Left ventricle myocardium superior (tissue), 1 donor: ENCODE data around the gene HOMER3. TPM values are rescaled to one million over a fixed set of nuclear protein-coding genes. Genes with fewer than 3 reads are reported as not detected.
"Not testable (repeated sequence)": the region's sequence is repeated elsewhere in the genome, so short reads cannot be mapped to it uniquely, and the experiment has no call there.

Experiments
- ATAC-seq: fragments of 200-7000 bp; cut with Tn5 transposase; one replicate; pipeline ENCODE4 v1.9.1; 2020; ENCODE audit warnings: mild to moderate bottlenecking, moderate library complexity
- DNase-seq: peaks from one replicate; pipeline ENCODE4 v3.0.0-alpha.2; 2020
- intact Hi-C: fragments of 100-400 bp; cut with micrococcal nuclease; formaldehyde crosslinking; loops from one replicate; pipeline ENCODE4 v1.11.0; 2022
- total RNA-seq: library from RNA; stranded (reverse); fragmentation: NEBNext Ultra II Directional; extraction: Animal tissue kit (Norgen Biotek cat#: 25700); gene quantifications from one replicate; pipeline ENCODE4 v1.2.1, GENCODE V29; 2021
- donor health status: DM: no; HTN: yes; CAD: no; lungs with severe emphysema.

The HOMER3 gene
- total RNA-seq, 1 donor from 2014 or later: 10.4 TPM

- intact Hi-C loops: no loop called here
- DNase-seq (no peak), ATAC-seq (no peak)
Observed at GRCh38 chr19:18960370-18960769, 19.4 kb upstream of the HOMER3 start.

GRCh38 chr19:18955042-18955441 lies 14.0 kb upstream of the HOMER3 start:
- DNase-seq: no peak
- ATAC-seq: no peak

GRCh38 chr19:18954094-18954493 lies 13.1 kb upstream of the HOMER3 start:
- no peak for ATAC-seq
- DNase-seq: no peak
- intact Hi-C loops: no loop called here

More at GRCh38 chr19:18955042-18955441, 14.0 kb upstream of the HOMER3 start:
- intact Hi-C loops: no loop called here

DNA sequence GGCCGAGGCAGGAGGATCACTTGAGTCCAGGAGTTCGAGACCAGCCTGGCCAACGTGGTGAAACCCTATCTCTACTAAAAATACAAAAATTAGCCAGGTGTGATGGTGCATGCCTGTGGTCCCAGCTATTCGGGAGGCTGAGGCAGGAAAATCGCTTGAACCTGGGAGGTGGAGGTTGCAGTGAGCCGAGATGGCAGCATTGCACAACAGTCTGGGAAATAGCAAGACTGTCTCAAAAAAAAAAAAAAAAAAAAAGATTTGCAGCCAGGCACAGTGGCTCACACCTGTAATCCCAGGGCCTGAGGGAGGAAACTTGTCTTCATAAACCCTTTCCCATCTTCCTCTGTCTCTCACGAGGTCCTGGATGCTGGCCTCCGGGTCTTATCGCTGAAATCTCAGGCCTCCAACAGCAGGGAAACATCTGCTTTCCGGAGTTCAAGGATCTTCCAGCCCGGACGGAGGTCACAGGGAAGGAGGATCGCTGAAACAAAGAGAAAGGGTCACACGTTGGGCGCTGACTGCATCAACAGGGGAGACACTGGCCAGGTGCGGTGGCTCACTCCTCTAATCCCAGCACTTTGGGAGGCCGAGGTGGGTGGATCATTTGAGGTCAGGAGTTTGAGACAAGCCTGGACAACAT lies 11.5 kb upstream of the HOMER3 start:
- ATAC-seq, intact Hi-C loops, DNase-seq: not testable (repeated sequence)

DNA sequence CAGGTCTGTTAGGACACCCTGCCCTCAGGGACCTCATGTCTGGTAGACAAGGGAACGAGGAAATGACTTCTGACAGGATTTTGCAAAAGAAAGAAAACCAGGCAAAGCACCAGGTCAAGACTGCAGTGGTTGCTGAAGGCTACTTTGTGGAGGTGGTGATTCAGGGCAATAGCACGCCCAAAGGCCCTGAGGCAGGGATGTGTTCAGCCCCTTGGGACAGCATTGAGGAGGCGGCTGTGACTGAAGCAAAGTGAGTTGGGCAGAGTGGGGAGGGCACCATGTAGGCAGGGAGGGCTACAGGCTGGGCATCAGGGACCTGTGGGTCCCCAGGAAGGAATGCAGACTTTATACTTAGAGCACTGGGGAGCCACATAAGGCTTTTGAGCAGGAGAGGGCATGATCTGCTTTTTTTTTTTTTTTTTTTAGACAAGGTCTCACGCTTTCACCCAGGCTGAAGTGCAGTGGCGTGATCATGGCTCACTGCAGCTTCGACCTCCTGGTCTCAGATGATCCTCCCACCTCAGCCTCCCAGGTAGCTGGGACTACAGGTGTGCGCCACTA lies 10.8 kb upstream of the HOMER3 start:
- DNase-seq (no peak), ATAC-seq (no peak)
- intact Hi-C loops: no loop called here

DNA sequence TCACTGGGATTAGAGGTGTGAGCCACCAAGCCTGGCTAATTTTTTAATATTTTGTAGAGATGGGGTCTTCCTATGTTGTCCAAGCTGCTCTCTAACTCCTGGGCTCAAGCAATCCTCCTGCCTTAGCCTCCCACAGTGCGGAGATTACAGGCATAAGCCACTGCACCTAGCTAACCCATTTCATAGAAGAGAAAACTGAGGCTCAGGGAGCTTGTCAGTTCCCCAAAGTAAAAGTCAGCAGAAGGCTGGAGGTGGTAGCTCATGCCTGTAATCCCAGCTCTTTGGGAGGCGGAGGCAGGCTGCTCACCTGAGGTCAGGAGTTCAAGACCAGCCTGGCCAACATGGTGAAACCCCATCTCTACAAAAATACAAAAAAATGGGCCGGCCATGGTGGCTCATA lies 8.8 kb upstream of the HOMER3 start:
- DNase-seq: no peak
- intact Hi-C loops: no loop called here
- no peak for ATAC-seq

GRCh38 chr19:18948976-18949356 lies 7.9 kb upstream of the HOMER3 start:
- intact Hi-C loops: no loop called here

GRCh38 chr19:18948075-18948975 lies 7.3 kb upstream of the HOMER3 start:
- intact Hi-C loops: no loop called here
- no peak for ATAC-seq
- DNase-seq: no peak

More at GRCh38 chr19:18948976-18949356, 7.9 kb upstream of the HOMER3 start:
- no peak for ATAC-seq
- DNase-seq: no peak

DNA sequence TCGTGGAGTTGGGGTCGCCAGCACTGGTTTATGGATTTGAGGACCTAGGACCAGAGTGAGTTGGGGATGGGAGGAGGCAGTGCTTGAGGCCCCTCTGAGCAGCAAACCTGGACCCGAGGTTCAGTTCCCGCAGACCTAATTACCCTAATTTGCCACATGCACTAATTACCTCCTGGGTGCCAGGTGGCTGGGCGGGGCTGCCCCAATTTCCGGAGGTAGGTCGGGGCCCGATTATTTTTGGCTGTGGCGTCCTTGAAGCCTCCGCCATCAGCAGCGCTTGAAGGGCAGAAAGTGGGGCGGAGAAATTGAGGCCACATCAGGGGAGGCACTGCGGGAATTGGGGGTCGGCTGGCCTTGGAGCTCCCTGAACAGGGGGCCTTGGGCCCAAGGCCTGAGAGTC lies 5.9 kb upstream of the HOMER3 start:
- intact Hi-C loops: no loop called here
- DNase-seq (no peak), ATAC-seq (no peak)

- DNase-seq (no peak), ATAC-seq (no peak)
- intact Hi-C loops: no loop called here
Observed at GRCh38 chr19:18946335-18946734, 5.3 kb upstream of the HOMER3 start.

DNA sequence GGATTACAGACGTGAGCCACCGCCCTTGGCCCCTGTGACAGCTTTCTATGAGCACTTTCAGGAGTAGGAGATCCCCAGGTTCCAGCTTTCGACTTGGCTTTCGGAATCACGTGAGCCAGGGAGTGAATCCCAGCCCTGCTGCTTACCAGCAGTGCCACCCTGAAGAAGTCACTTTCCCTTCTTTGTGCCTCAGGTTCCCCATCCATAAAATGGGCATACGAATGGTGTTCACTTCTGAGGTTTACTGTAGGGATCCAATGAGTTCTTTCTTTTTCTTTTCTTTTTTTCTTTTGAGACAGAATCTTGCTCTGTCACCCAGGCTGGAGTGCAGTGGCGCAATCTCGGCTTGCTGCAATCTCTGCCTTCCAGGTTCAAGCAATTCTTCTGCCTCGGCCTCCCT lies 4.3 kb upstream of the HOMER3 start:
- ATAC-seq (no peak), DNase-seq (no peak)
- intact Hi-C loops: no loop called here

DNA sequence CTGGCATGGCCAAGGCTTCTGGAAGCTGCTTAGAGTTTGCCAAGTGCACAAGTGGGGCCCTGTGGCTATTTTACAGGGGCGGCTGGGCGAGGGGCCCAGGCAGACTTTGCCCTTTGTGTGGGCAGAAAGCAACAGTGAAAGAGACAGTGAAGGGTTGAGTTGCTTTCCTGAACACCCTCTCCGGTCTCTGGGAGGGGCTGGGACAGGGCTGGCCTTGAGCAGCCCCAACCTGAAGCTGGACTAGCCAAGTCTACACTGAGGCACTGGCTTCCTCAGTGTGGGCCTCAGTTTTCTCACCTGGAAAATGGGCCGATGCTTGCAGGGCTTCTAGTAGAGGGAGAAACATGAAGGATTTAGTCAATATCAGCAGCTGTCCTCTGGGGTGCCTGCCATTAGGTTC lies 2.4 kb upstream of the HOMER3 start:
- intact Hi-C loops: no loop called here
- no peak for ATAC-seq
- no peak for DNase-seq

GRCh38 chr19:18942692-18943091 lies 1.7 kb upstream of the HOMER3 start:
- ATAC-seq (no peak), DNase-seq (no peak)
- intact Hi-C loops: no loop called here

- DNase-seq (no peak), ATAC-seq (no peak)
- intact Hi-C loops: no loop called here
Observed at GRCh38 chr19:18941628-18942354, 774 bp upstream of the HOMER3 start.

GRCh38 chr19:18939922-18940768 lies 872 bp downstream of the HOMER3 start:
- intact Hi-C loops: no loop called here
- DNase-seq (peak; percentile 61), ATAC-seq (peak; percentile 43)

GRCh38 chr19:18939163-18939562 lies 1.9 kb downstream of the HOMER3 start:
- no peak for DNase-seq
- no peak for ATAC-seq
- intact Hi-C loops: no loop called here

GRCh38 chr19:18933297-18933696 lies 7.7 kb downstream of the HOMER3 start:
- intact Hi-C loops: no loop called here
- no peak for DNase-seq
- no peak for ATAC-seq

DNA sequence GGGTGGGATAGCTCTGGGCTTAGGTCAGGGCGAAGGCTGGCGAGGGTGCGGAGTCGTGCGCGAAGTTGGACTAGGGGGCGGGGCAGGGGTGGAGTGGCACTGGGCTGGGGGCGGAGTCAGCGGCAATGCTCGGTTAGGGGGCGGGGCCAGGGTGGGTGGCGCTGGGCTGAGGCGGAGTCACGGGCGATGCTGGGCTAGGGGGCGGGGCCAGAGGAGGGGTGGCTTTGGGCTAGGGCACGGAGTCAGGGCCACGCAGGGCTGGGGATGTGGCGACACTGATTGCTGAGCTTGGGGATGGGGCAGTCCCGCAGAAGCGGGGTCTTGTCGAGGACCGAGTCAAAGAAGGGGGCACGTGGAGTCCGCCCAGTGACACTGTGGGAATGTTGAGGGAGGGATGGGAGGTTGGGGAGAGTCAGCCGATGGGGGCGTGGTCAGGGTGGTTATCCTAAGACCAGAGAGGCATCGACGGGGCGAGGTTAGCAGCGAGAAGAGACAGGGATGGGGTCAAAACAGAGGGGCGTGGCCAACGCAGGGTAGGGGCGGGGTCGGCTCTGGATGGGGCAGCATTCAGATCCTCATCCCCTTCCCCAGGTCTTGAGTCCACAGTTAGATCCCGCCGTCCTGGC lies 8.7 kb downstream of the HOMER3 start:
- peak; percentile 88 for ATAC-seq
- intact Hi-C loops: no loop called here
- peak; percentile 85 for DNase-seq
